Colonic mucosa (tissue), 4 donors: ENCODE data around the gene DCK. TPM values are rescaled to one million over a fixed set of nuclear protein-coding genes. Genes with fewer than 3 reads are reported as not detected.

Experiments used
- DNase-seq: peaks from one replicate; pipeline ENCODE4 v3.0.0-alpha.2; 2020
- H3K27ac ChIP-seq: fragments of 200-600 bp; one replicate; pipeline ENCODE4 v1.8.0; 2021
- H3K27me3 ChIP-seq: fragments of 200-600 bp; one replicate; pipeline ENCODE4 v1.8.0; 2021
- H3K36me3 ChIP-seq: fragments of 200-600 bp; one replicate; pipeline ENCODE4 v1.8.0; 2021
- H3K4me1 ChIP-seq: fragments of 200-600 bp; one replicate; pipeline ENCODE4 v1.8.0; 2021; ENCODE audit warnings: mild to moderate bottlenecking
- H3K4me3 ChIP-seq: fragments of 200-600 bp; one replicate; pipeline ENCODE4 v1.8.0; 2021
- H3K9ac ChIP-seq, 2 donors: one replicate each; pipeline ENCODE4 v1.7.0; 2013; ENCODE audit warnings: control low read depth in 2 of 2, low read depth in 2 of 2, low read length in 2 of 2
- H3K9me3 ChIP-seq: fragments of 200-600 bp; one replicate; pipeline ENCODE4 v1.8.0; 2021
- CTCF ChIP-seq: fragments of 200-600 bp; IDR thresholded peaks from one replicate; pipeline ENCODE4 v1.8.0; 2022; ENCODE audit warnings: antibody characterized with exemption, mild to moderate bottlenecking
- intact Hi-C: fragments of 100-400 bp; cut with DNase I; formaldehyde crosslinking; loops from one replicate; pipeline ENCODE4 v1.14.1; 2022
- total RNA-seq, 2 donors: library from RNA; stranded (reverse); fragmentation: NEBNext Ultra II Directional in 1 of 2; extraction: Animal tissue kit (Norgen Biotek cat#: 25700) in 1 of 2; gene quantifications; one replicate each; pipeline ENCODE4 v1.2.1, GENCODE V29; 2021
- donor health status: healthy.
- donor health status: DM: no; HTN: no; CAD: no.
- donor health status: DM: no; HTN: no; CAD: no.

Gene DCK
- total RNA-seq, 2 donors from 2014 or later: 15.0 to 19.1 TPM

- intact Hi-C loops: no loop called here
- no peaks in the 10 kb centered on the region for H3K27me3 ChIP-seq
- no peak for DNase-seq
- no peak overlapping the region for H3K4me3 ChIP-seq
- no peak overlapping the region for H3K9ac ChIP-seq
- no peaks in the 10 kb centered on the region for H3K36me3 ChIP-seq
- no peak overlapping the region for H3K27ac ChIP-seq
- no peaks in the 10 kb centered on the region for H3K4me1 ChIP-seq
- no peak for TF ChIP-seq CTCF
- H3K9me3 ChIP-seq: no peaks in the 10 kb centered on the region
Measured at GRCh38 chr4:70954032-70954431, 39.4 kb upstream of the DCK start.

GRCh38 chr4:70956549-70957210 lies 36.8 kb upstream of the DCK start:
- Histone ChIP-seq H3K27ac (no peak overlapping the region), H3K9me3 (no peaks in the 10 kb centered on the region), H3K9ac (no peak overlapping the region), H3K27me3 (no peaks in the 10 kb centered on the region), H3K4me1 (no peaks in the 10 kb centered on the region), H3K36me3 (no peaks in the 10 kb centered on the region), H3K4me3 (no peak overlapping the region)
- TF ChIP-seq CTCF: no peak
- intact Hi-C loops: no loop called here
- DNase-seq: no peak

- intact Hi-C loops: no loop called here
- H3K36me3 ChIP-seq: no peaks in the 10 kb centered on the region
- no peak overlapping the region for H3K9ac ChIP-seq
- no peak overlapping the region for H3K27ac ChIP-seq
- no peak for DNase-seq
- H3K9me3 ChIP-seq: no peaks in the 10 kb centered on the region
- H3K4me3 ChIP-seq: no peak overlapping the region
- H3K27me3 ChIP-seq: no peaks in the 10 kb centered on the region
- H3K4me1 ChIP-seq: no peaks in the 10 kb centered on the region
- no peak for TF ChIP-seq CTCF
Measured at GRCh38 chr4:70958681-70959080, 34.8 kb upstream of the DCK start.

- Histone ChIP-seq H3K4me3 (no peak overlapping the region), H3K36me3 (no peaks in the 10 kb centered on the region), H3K4me1 (no peaks in the 10 kb centered on the region), H3K9me3 (no peaks in the 10 kb centered on the region), H3K27ac (no peak overlapping the region), H3K9ac (no peak overlapping the region), H3K27me3 (no peaks in the 10 kb centered on the region)
- intact Hi-C loops: no loop called here
- no peak for TF ChIP-seq CTCF
- DNase-seq: no peak
Measured at GRCh38 chr4:70969076-70969475, 24.4 kb upstream of the DCK start.

- no peak for TF ChIP-seq CTCF
- Histone ChIP-seq H3K4me1 (no peaks in the 10 kb centered on the region), H3K9me3 (no peaks in the 10 kb centered on the region), H3K4me3 (no peak overlapping the region), H3K9ac (no peak overlapping the region), H3K27me3 (no peaks in the 10 kb centered on the region), H3K36me3 (no peaks in the 10 kb centered on the region), H3K27ac (no peak overlapping the region)
- intact Hi-C loops: no loop called here
- no peak for DNase-seq
Measured at GRCh38 chr4:70976252-70976651, 17.2 kb upstream of the DCK start.
